LNCAP (cell line): ENCODE results near the gene PGRMC1.

Experiments
- CTCF ChIP-seq: fragments of 450-650 bp; IDR thresholded peaks from 2 replicates; pipeline ENCODE4 v1.5.1; 2017; ENCODE audit warnings: mild to moderate bottlenecking

PGRMC1 gene

GRCh38 chrX:119272882-119273419 lies 36.9 kb downstream of the PGRMC1 start:
- no peak for TF ChIP-seq CTCF

DNA sequence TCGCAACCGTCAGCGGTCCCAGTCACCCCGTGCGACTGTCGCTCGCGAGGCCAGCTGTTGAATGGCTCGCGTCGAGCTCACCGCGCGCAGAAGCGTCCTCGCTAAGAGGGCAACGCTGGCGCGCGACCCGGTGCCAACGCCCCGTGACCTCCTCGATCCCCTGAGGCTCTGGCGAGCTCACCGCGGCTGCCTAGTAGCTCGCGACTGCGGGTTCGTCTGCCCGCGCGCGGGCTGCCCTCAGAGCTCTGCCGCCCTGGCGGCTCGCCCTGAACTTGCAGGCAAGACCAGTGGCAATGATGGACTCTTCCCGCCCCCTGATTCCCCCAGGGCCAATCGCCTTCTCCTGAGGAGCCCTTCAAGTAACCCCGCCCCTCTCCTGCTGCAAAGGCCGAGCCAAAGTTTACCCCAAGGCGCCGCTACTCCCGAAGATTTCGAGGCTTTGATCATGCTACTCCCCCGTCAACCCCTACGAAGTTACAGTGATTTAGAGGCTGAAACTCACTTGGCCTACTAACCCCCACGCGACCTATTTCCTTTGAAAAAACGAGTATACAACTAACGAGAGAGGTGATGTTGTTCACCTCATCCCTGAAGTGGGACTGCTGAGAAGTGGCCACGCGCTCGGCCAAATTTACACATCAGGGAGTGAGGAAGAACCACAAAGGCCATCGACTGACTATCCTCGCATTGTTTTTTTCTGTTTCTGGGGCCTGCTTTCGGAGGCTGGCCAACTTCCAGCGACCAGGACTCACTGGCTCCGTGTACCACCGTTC lies 37.5 kb downstream of the PGRMC1 start:
- no peak for TF ChIP-seq CTCF

GRCh38 chrX:119288890-119289393 lies 52.9 kb downstream of the PGRMC1 start:
- TF ChIP-seq CTCF, result no peak

GRCh38 chrX:119290476-119290875 lies 54.4 kb downstream of the PGRMC1 start:
- no peak for TF ChIP-seq CTCF

GRCh38 chrX:119292445-119292844 lies 56.4 kb downstream of the PGRMC1 start:
- TF ChIP-seq CTCF, result no peak
